Measurements from ENCODE around the gene MRPL54. TPM values are rescaled to one million over a fixed set of nuclear protein-coding genes. Genes with fewer than 3 reads are reported as not detected.

Gene MRPL54
- polyA plus RNA-seq, 6 donors from 2014 or later, result 113 to 186 (median 131) TPM

- H3K4me1 Mint-ChIP-seq, result peaks cover 0 to 12% (median 5%) of the 10 kb centered on the region in 3 donors
- H3K36me3 Mint-ChIP-seq, result peaks cover 4 to 7% of the 10 kb centered on the region in 2 donors
- H3K27me3 Mint-ChIP-seq, result no peaks in the 10 kb centered on the region
- ATAC-seq (ENCODE audit: low read depth in 2 of 2), result no peak
- H3K27ac Mint-ChIP-seq, result no peak overlapping the region
- peaks cover 2 to 9% (median 8%) of the 10 kb centered on the region in 7 donors for H3K9me3 Mint-ChIP-seq
- no peak for DNase-seq
- peak overlapping the region in 1 of 8 donors; percentile 22 for H3K4me3 Mint-ChIP-seq
These were observed 14.1 kb downstream of the MRPL54 start for GRCh38 chr19:3776479-3777040.

GRCh38 chr19:3778104-3778867, 15.8 kb downstream of the MRPL54 start:
- H3K27ac Mint-ChIP-seq, result no peak overlapping the region
- no peak overlapping the region for H3K4me3 Mint-ChIP-seq
- H3K27me3 Mint-ChIP-seq, result no peaks in the 10 kb centered on the region
- peaks cover 8 to 21% (median 19%) of the 10 kb centered on the region in 7 donors for H3K9me3 Mint-ChIP-seq
- H3K36me3 Mint-ChIP-seq, result peaks cover 16% of the 10 kb centered on the region in 2 donors
- DNase-seq (no peak), ATAC-seq (ENCODE audit: low read depth in 2 of 2) (no peak)
- H3K4me1 Mint-ChIP-seq, result peaks cover 0 to 16% (median 5%) of the 10 kb centered on the region in 3 donors

GRCh38 chr19:3778899-3779723, 16.6 kb downstream of the MRPL54 start:
- H3K36me3 Mint-ChIP-seq, result peaks cover 16% of the 10 kb centered on the region in 2 donors
- H3K27ac Mint-ChIP-seq, result no peak overlapping the region
- peaks cover 0 to 13% (median 0%) of the 10 kb centered on the region in 3 donors for H3K4me1 Mint-ChIP-seq
- H3K27me3 Mint-ChIP-seq, result no peaks in the 10 kb centered on the region
- no peak overlapping the region for H3K4me3 Mint-ChIP-seq
- H3K9me3 Mint-ChIP-seq, result peaks cover 8 to 21% (median 19%) of the 10 kb centered on the region in 7 donors
- DNase-seq (no peak), ATAC-seq (ENCODE audit: low read depth in 2 of 2) (no peak)

- H3K4me1 Mint-ChIP-seq, result peaks cover 10 to 22% (median 14%) of the 10 kb centered on the region in 3 donors
- H3K9me3 Mint-ChIP-seq, result peaks cover 8 to 21% (median 19%) of the 10 kb centered on the region in 7 donors
- no peak overlapping the region for H3K4me3 Mint-ChIP-seq
- H3K36me3 Mint-ChIP-seq, result peaks cover 16% of the 10 kb centered on the region in 2 donors
- no peaks in the 10 kb centered on the region for H3K27me3 Mint-ChIP-seq
- peak overlapping the region in 1 of 6 donors; percentile 38 for H3K27ac Mint-ChIP-seq
- ATAC-seq (ENCODE audit: low read depth in 2 of 2) (no peak), DNase-seq (no peak)
These were observed 18.4 kb downstream of the MRPL54 start for GRCh38 chr19:3780786-3781304.

- Mint-ChIP-seq H3K9me3 (peaks cover 8 to 21% (median 19%) of the 10 kb centered on the region in 7 donors), H3K4me1 (peaks cover 10 to 17% (median 14%) of the 10 kb centered on the region in 3 donors), H3K4me3 (no peak overlapping the region), H3K27ac (peak overlapping the region in 1 of 6 donors; percentile 38), H3K36me3 (peaks cover 16% of the 10 kb centered on the region in 2 donors), H3K27me3 (no peaks in the 10 kb centered on the region)
- DNase-seq (no peak), ATAC-seq (ENCODE audit: low read depth in 2 of 2) (no peak)
These were observed 19.1 kb downstream of the MRPL54 start for GRCh38 chr19:3781603-3782002.

- Mint-ChIP-seq H3K4me1 (peaks cover 10 to 14% (median 13%) of the 10 kb centered on the region in 3 donors), H3K27me3 (no peaks in the 10 kb centered on the region), H3K4me3 (peak overlapping the region in 5 of 8 donors; percentile 8 to 72 (median 60)), H3K27ac (no peak overlapping the region), H3K9me3 (peaks cover 7 to 21% (median 19%) of the 10 kb centered on the region in 7 donors), H3K36me3 (peaks cover 16% of the 10 kb centered on the region in 2 donors)
- ATAC-seq (ENCODE audit: low read depth in 2 of 2), result no peak
- DNase-seq, result no peak
These were observed 19.8 kb downstream of the MRPL54 start for GRCh38 chr19:3782330-3782729.

- Mint-ChIP-seq H3K4me3 (no peak overlapping the region), H3K4me1 (peaks cover 10 to 14% (median 13%) of the 10 kb centered on the region in 3 donors)
These were observed 20.4 kb downstream of the MRPL54 start for GRCh38 chr19:3782903-3783302.

GRCh38 chr19:3783660-3784584, 21.4 kb downstream of the MRPL54 start:
- Mint-ChIP-seq H3K9me3 (peaks cover 7 to 21% (median 19%) of the 10 kb centered on the region in 7 donors), H3K36me3 (peaks cover 16% of the 10 kb centered on the region in 2 donors), H3K4me3 (peak overlapping the region; percentile 60 to 89 (median 80)), H3K27ac (peak overlapping the region in 1 of 6 donors; percentile 5), H3K4me1 (peaks cover 10 to 14% (median 14%) of the 10 kb centered on the region in 3 donors), H3K27me3 (no peaks in the 10 kb centered on the region)
- ATAC-seq (ENCODE audit: low read depth in 2 of 2) (peak in 1 of 2 donors; percentile 18), DNase-seq (no peak)

More at GRCh38 chr19:3782903-3783302, 20.4 kb downstream of the MRPL54 start:
- H3K27me3 Mint-ChIP-seq, result no peaks in the 10 kb centered on the region
- H3K9me3 Mint-ChIP-seq, result peaks cover 7 to 21% (median 19%) of the 10 kb centered on the region in 7 donors
- no peak for DNase-seq
- H3K27ac Mint-ChIP-seq, result no peak overlapping the region
- peaks cover 16% of the 10 kb centered on the region in 2 donors for H3K36me3 Mint-ChIP-seq
- no peak for ATAC-seq (ENCODE audit: low read depth in 2 of 2)

- Mint-ChIP-seq H3K27ac (peak overlapping the region in 3 of 6 donors; percentile 5 to 87 (median 60)), H3K4me3 (peak overlapping the region; percentile 68 to 90 (median 82)), H3K36me3 (peaks cover 16% of the 10 kb centered on the region in 2 donors), H3K27me3 (no peaks in the 10 kb centered on the region), H3K4me1 (peaks cover 12 to 20% (median 14%) of the 10 kb centered on the region in 3 donors), H3K9me3 (peaks cover 7 to 21% (median 19%) of the 10 kb centered on the region in 7 donors)
- peak in 1 of 2 donors; percentile 13 for ATAC-seq (ENCODE audit: low read depth in 2 of 2)
- no peak for DNase-seq
These were observed 22.3 kb downstream of the MRPL54 start for GRCh38 chr19:3784607-3785450.

- peaks cover 7 to 21% (median 19%) of the 10 kb centered on the region in 7 donors for H3K9me3 Mint-ChIP-seq
- H3K4me1 Mint-ChIP-seq, result peaks cover 12 to 20% (median 14%) of the 10 kb centered on the region in 3 donors
- peaks cover 16% of the 10 kb centered on the region in 2 donors for H3K36me3 Mint-ChIP-seq
- ATAC-seq (ENCODE audit: low read depth in 2 of 2) (peak in 1 of 2 donors; percentile 45), DNase-seq (peak; percentile 21)
- H3K27me3 Mint-ChIP-seq, result peaks cover 0 to 4% (median 0%) of the 10 kb centered on the region in 3 donors
- peak overlapping the region; percentile 68 to 90 (median 80) for H3K4me3 Mint-ChIP-seq
- peak overlapping the region in 1 of 6 donors; percentile 65 for H3K27ac Mint-ChIP-seq
These were observed 23.0 kb downstream of the MRPL54 start for GRCh38 chr19:3785451-3785937.

Data from naive B cell (primary cell).